ENCODE results near the gene CDSN.

CDSN gene

DNA sequence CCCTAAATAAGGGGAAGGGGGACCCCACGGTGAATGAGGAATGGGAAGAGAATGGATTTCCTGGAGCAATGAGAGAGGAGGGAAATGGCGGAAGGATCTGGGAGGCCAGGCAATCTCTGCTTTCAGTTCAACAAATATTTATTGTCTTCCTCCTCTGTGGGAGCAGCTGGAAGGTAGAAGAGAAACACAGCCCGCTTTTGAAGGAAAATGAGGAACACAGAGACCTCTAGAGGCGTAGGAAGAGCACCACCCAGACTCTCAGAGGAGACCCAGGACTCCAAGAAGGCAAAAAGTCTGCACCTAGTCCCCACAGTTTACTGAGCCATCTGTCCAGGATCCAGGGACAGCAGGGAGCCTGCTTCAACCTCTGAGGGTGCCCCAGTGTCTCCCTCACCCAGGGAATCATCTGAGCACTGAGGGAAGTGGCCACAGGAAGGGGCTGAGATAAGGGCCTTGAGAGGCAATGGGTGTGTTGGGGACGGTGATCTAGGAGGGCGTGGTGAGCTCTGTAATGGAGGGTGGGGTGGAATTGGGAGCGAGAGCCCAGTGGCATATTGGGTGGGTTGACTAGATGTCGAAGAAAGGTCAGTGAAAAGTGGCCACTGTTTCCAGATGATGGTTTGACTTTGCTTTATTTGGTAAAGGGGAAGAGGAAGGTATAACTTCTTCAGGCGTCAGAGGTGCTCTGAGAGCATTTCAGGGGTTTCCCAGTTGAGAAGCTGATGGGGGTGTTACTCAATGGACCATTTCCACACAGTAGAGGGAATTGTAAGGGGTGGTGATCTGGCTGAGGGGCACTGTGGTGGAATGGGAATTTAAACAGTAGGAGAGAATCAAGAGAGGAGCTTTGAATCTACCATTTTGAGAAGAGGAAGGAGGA, 5.0 kb downstream of the CDSN start:
- peak; percentile 65 for DNase-seq

DNA sequence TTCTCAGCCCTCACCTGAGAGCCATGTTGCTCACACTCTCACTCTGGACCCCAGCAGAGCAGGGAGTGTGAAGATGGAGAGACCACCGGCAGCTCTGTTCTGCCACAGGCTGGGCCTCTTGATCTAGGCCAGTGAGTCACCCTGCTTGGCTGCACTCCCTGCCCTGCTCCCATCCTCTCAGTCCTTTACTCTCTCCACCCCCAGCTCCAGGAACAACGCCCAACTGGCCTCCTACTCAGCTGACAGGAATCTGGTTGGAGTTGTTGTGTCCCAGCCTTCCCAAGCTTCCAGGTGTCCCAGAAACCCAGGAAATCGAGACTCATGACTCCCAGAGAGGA, 5.7 kb downstream of the CDSN start, which contains the start of gene PSORS1C1:
Gene PSORS1C1, plus strand, starts transcription at position 260 of the 338 bp plus-strand sequence. CDS start 14,833 bp downstream, outside the sequence.
- DNase-seq = no peak

DNA sequence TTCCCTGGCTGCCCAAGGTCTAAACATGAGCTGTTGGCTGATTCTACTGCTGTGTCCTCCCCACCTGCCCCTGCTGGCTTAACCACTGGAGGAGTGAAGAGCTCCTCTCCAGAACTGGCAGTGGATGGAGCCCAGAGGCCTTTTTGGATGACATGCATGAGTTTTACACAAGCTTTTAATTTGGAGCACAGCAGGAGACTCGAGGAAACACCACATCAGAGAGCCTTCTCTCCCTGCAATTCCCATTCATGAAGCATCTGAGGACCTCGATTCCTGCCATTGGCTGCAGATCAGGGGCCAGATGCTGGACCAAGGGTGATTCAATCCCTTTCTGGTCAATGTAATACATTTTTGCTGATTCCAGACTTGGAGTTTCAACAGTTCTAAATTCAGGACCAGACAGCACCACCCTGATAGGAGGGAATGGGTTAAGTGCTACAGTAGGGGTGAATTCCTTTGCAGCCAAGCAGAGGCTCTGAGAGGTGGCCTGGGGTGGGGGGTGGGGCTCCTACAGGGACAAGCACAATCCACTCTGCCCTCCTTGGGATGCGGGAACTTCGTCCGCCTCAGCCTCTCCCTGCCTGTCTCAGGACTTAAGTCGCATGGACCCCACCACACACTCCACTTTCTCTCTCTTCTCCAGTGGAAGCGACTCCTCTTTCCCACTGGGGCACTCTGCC, 6.2 kb downstream of the CDSN start:
- DNase-seq = no peak

DNA sequence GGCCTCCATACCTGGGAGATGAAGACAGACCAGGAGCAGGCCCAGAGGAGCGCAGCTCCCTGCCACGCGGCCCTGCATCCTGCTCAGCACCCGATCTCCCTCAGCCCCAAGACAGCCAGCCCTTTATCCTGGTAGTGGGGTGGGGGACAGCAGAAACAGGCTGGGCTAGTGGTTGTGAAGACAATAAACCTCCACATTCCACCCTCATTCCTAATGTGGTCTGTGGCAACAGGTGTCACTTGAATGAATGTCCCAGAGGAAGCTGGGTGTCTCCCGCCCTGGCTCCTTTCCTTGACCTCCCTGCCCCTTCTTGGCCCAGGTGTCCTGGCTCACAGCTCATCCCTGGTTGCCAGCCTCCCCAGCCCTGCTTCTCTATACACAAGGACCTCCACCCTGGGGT, 7.8 kb downstream of the CDSN start, which contains the start of gene C6orf15:
Gene C6orf15, minus strand, starts transcription at position 98 of the 400 bp plus-strand sequence. Its CDS starts 20 bp downstream, at position 78.
- DNase-seq = no peak

DNA sequence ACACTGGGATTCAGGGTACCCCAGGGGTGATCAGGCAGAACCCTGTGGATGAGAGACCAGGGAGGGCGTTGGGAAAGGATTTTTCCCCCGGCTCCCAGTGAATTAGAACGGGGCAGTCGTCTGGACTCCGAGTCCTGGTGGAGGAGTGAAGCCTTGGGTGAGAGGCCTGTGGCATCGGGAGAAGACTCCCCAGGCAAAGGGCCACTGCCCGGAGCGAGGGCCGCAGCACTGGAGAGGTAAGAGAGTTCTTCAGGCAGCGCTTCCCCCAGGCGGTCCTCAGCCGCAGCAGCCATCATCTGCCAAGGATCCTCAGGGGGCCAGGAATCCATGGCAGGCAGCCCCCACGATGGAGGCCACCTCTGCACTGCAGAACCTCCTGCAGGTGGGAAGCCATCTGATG, 8.5 kb downstream of the CDSN start:
- DNase-seq = no peak

DNA sequence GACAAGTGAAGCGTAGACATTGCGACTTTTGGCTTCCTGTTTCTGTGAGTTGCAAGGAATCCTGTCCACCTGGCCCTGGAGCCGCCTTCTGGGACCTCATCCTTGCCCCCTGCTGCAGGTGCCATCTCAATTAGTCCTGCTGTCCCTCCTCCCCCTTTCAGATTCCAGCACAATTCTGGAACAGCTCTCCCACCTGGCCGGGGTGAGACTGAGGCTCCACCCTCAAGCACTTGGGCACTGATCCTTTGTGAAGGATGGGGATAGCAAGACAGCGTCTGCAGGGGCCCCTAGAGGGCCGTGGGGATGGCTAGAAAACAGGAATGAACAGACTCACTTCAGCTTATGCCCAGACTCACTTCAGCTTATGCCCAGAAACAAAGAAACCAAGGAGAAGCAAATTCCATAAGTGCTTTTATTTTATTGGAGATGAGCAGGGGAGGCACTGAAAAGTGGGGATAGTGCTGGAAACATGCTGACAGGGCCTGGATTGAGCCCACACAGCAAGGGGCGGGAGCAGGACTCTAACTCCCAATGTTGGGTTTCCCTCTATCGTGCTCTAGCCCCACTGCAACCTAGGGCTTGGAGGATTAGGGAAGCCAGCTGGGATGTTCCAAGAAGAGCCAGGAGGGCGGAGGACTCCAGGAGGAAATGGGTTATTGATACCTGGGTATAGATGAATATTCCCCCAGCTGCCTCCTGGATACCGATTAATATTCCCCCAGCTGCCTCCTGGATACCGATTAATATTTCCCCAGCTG, 9.2 kb downstream of the CDSN start:
- DNase-seq = no peak

DNA sequence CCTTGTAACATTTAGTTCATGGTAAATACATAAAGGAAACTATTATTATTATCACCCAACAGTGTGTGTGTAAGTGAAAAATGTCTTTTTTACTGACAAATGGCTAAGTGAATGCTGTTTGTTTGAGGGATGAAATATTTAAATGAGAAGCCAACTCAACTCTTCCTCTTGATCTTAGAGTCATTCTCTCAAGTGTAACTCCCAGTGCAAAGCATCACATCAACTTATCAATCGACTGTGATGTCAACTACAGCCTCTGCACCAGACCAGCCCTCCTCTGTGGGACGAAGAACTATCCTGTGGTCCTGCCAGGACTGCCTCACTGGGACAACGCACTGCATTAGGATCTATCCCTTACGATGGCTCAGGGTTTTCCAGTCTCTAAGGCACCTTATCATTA, 13.2 kb downstream of the CDSN start:
- DNase-seq = no peak

DNA sequence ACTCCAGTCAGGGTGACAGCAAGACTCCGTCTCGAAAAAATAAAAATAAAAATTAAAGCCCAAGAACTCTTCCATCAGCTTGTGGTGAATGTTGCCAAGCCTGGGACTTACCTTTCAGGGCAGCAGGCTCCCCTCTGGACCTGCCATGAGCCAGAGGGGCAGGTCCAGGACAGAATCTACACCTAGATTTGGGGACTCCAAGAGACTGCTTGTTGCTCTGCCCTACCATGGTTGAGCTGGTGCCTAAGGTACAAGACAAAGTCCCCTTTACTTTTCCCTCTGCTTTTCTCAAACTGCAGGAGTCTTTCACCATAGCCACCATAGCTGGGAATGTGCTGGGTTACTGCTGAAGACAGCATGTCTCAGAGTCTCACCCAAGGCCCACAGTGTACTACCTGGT, 17.1 kb downstream of the CDSN start:
- no peak for DNase-seq

DNA sequence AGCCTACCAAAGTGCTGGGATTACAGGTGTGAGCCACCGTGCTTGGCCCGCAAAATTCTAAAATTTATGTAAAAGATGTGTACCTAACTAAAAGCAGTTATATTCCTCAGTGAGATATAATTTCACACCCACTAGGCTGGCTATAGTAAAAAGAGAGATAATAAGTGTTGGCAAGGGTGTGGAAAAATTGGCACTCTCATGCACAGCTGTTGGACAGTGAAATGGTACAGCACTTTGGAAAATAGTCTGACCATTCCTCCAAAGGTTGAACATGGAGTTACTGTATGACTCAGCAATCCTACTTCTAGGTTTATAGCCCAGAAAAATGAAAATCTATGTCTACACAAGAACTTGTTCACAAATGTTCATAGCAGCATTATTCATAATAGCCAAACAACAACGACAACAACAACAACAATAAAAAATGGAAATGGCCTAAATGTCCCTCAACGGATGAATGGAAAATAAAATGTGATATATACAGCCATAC, 21.8 kb downstream of the CDSN start:
- DNase-seq = no peak

DNA sequence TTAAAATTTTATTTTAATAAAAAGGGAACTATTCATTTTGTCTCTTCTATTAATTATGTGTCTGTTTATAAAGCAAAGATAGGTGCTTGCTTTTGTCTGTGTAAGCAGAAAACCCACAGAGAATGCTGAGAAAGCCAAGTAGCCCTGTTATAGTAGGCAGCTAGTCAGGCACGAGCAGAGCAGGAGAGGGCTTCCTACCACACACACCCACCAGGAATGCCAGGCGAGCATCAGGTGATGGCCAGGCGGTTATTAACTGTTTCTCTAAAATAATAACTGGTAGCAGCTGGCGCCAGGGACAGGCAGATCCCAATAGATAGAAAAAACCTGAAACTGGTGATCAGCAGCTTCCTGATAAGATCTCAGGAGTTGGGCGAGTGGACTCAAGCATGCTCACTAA, 23.6 kb downstream of the CDSN start:
- DNase-seq = no peak

DNA sequence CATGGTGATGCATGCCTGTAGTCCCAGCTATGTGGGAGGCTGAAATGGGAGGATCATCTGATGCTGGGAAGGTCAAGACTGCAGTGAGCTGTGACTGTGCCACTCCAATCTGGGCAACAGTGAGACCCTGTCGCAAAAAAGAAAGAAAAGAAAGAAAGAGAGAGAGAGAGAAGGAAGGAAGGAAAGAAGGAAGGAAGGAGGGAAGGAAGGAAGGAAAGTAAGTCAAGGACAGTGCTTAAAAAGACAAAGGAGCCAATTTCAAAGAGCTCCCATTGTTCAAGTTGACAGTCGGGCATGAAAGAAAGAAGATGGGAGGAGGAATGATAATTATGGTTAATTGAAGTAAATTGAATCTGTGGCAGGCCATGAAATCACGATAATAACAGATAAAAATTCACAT, 24.0 kb downstream of the CDSN start:
- DNase-seq = no peak

DNA sequence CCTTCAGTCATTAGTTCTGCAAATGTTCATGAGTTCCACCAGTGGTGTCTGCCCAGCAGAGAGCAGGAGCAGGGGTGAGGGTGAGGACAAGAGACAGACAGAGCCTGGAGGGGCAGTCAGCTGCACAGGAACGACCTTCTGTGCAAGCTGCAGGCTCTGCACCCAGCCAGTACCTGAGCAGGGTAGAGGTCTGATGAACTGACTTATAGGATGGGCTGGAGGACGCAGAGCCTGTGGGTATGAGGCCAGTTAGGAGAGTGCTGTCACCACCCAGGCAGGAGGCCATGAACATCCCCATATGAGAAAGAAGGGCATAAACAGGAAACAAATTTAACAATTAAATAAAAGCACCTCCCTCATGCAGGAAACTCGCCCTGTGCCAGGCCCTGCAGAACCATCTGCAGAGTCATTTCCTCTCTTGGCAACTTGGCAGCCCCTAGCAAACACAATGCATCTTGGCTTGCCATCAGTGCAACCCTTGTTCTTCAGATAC, 25.8 kb downstream of the CDSN start:
- DNase-seq = no peak

DNA sequence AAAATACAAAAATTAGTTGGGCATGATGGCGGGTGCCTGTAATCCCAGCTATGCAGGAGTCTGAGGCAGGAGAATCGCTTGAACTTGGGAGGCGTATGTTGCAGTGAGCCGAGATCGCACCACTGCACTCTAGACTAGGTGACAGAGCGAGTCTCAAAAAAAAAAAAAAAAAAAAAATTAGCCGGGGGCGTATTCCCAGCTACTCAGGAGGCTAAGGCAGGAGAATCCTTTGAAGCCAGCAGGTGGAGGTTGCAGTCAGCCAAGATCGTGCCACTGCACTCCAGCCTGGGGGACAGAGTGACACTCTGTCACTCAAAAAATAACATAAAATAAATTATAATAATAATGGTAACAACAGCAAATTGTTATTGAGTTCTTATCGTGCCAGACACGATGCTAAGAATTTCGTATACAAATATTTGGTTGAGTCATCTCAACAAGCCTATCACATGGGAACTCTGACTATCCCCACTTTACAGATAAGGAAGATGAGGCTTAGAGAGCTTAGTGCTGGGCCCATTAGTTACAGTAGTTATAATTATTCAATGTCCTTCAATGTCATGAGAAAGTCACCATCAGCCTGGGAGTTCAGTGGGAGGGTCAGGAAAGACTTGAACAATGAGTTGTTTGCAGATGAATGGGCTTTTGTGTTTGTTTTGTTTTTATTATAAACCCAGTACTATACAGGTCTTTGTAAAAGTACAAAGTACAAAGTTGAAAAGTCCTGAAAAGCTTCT, 27.3 kb downstream of the CDSN start:
- no peak for DNase-seq

DNA sequence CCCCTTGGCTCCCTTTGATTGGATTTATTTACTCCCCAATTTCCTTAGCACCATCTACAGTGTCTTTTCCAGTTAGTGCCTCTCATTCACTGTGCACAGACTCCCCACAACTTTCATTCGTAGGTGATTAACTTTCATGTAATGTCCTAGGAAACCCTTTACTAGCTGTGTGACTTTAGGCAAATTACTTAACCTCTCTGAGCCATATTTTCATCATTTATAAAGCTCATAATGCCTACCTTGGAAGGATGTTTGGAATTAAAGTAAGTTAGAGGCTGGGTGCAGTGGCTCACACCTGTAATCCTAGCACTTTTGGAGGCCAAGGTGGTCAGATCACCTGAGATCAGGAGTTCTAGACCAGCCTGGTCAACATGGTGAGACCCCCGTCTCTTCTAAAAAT, 28.0 kb downstream of the CDSN start:
- no peak for DNase-seq

DNA sequence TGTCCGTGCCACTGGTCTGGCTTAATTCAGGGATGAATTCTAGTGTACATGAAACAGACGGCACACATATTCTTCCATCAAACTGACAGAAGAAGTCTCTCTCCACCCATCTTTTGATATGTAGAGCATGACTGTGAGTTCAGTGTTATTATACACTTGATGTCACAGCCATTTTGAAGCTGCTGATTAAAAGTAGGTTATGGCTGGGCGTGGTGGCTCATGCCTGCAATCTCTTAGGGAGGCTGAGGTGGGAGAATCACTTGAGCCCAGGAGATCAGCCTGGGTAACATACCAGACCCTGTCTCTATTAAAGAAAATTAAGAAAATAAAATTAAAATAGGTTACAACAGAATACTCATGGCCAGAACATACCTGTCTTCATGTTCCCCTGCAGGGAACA, 28.6 kb downstream of the CDSN start:
- no peak for DNase-seq

DNA sequence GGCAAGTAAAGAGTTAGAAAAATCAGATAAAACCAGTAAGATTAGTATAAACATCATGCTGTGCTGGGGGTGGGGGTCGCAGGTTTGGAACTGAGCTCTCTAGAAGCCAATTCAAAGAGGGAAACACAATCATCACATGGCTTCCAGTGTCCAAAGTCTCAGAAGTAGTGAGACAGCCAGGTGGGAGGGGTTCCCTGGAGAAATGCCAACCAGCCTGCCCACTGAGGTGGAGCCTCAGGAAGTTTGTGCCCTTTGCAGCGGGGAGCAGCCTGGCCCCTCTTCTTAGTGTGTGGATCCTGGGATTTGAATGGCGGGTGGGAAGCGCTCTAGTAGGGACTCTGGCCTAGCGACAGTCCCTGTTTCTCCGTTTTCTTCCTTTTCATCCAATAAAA, 29.3 kb downstream of the CDSN start:
- no peak for DNase-seq

DNA sequence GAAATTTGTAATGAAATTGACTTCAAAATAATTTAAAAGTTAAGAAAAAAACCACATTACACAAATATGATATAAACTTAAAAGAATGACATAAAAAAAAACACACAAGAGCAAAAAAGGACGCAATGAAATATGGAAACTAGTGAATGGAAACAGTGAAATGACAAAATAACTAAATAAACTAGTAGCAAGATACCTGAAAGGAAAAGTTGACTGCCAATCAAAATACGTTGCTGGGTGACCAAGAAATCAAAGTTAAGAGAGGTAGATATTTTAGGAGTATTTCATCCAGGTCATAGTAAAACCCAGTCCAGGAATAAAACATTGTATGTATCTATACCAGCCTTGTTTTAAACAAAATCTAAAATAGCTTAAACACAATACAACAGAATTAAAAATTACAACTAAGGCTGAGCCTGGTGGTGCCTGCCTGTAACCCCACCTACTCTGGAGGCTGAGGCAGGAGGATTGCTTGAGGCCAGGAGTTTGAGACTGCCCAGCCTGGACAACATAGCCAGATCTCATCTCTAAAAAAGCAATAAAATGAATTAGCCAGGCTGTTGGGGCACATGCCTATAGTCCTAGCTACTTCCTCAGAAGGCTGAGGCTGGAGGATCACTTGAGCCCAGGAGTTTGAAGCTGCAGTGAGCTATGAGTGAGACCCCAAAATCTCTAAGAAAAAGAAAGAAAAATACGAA, 29.8 kb downstream of the CDSN start:
- no peak for DNase-seq

DNA sequence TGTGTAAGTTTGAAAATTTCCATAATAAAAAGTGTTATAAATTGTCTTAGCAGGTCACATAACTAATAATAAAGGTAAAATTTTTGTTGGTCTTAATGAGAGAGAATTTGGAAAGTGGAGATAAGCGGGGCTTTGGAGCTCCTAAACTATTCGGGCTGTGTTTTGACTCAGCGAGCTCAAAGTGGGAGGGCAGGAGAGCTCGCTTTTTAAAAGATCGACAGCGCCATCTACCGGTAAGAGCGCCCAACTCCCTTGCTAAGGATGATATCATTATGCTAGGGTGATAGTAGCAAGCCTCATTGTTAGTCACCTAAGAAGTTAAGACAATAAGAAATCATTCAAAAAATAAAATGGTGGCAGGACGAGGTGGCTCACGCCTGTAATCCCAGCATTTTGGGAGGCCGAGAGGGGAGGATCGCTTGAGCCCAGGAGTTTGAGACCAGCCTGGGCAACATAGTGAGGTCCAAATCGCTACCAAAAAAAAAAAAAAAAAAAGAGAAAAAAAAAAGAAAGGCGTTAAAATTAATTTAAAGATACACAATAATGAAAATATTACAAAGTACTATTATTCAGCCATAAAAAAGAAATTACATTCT, 32.7 kb downstream of the CDSN start:
- DNase-seq = peak; percentile 64

DNA sequence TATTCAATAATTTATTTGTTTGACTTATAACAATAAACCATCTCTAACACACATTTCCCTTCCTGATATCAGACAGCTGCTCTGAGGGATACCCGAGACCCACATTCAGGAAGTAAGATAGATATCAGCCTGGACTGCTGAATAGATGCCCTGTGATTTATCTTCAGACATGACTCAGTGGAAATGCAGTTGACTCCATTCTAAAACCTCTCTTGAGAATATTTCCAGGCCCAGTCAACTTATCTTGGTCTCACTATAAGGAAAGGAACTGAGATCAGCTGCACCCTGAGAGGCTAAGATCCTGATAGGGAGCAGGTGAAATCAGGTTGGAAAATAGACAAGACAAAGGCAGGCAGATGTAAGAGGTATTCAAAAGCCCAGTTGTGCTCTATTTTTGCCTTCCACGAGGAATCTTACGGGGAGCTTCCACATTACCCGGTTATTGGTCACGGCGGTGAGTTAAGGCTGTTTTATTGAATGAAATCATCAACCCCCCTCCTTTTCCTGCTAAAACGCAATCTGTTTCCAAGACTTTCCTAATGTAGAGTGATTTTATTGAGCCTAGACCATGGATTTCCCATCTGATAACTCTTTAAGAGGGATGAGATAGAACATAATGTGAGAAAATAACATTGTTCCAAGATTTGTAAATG, 33.3 kb downstream of the CDSN start:
- DNase-seq = no peak

DNA sequence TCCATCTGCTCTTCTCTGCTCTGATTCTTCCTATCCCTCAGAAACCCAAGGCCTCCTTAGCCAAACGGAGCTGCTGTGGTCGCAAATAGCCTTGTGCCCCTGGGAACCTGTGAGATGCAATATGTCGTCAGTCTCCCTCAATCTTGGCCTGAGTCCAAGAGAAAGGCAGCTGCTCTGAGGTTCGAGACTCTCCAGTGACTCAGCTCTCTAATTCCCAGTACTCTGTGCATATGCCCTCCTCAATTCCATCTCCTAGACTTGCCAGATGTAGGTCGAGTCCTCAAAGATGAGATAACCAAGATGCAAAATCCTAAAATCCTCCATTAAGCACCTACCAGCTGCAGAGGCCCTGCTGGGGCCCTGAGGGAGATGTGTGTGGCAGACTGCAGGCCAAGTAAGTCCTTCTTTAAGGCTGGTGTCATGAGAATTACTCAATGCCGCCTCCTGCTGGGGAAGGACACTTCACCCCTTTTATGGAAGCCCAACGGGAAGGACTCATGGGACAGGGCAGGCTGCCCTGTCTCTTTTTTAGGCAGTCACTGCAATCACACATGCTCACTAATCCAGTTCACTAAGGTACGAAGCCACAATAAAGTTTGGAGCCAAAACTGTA, 36.4 kb downstream of the CDSN start:
- DNase-seq = peak; percentile 51
